Fibroblast of the aortic adventitia (primary cell): ENCODE data around the gene FARP2. TPM values are rescaled to one million over a fixed set of nuclear protein-coding genes. Genes with fewer than 3 reads are reported as not detected.

Experiments used
- DNase-seq: peaks from one replicate; pipeline ENCODE4 v3.0.0-alpha.2; 2010; ENCODE audit warnings: low read depth
- H3K4me3 ChIP-seq: 2 replicates; pipeline ENCODE4 v1.5.1; 2011; ENCODE audit warnings: low read depth, mild to moderate bottlenecking, control low read depth, low read length, moderate library complexity
- CTCF ChIP-seq: IDR thresholded peaks from 2 replicates; pipeline ENCODE4 v1.5.1; 2011; ENCODE audit warnings: mild to moderate bottlenecking, low read length, control low read depth, inconsistent platforms; ENCODE audit not compliant: insufficient read depth
- total RNA-seq: library from RNA; depleted of rRNA; stranded (reverse); fragments of >200 nt; gene quantifications from 2 replicates; pipeline ENCODE4 v1.2.3, GENCODE V29; 2012; ENCODE audit warnings: low replicate concordance

Gene FARP2
- total RNA-seq, 1 donor, result 41.0 TPM

DNA sequence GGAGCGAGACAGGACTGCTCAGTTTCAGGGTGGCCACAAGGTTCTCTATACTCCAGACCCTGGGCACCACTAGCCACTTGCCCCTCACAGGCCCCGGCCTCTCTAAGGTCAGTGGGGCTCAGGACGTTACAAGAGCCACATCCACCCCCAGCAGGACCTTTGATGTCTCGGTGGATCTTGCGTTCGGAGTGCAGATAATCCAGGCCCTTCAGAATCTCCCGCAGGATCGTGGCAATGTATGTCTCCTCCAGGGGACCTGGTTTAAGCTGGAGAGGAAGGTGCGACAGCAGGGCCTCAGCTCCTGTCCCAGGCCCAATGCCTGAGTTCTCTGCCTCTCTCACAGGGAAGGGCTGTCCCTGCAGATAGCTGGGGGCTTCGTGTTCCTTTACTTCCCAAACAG is 143.9 kb downstream of the FARP2 start:
- no peak for TF ChIP-seq CTCF

GRCh38 chr2:241500431-241500975 is 144.4 kb downstream of the FARP2 start:
- no peak overlapping the region for H3K4me3 ChIP-seq
- DNase-seq, result no peak
- TF ChIP-seq CTCF, result no peak

More for the DNA sequence above, 143.9 kb downstream of the FARP2 start:
- no peak overlapping the region for H3K4me3 ChIP-seq
- no peak for DNase-seq

GRCh38 chr2:241501099-241501541 is 145.0 kb downstream of the FARP2 start:
- no peak overlapping the region for H3K4me3 ChIP-seq
- DNase-seq, result no peak
- no peak for TF ChIP-seq CTCF

- DNase-seq, result no peak
- H3K4me3 ChIP-seq, result no peak overlapping the region
These were observed 145.5 kb downstream of the FARP2 start for GRCh38 chr2:241501551-241501950.

DNA sequence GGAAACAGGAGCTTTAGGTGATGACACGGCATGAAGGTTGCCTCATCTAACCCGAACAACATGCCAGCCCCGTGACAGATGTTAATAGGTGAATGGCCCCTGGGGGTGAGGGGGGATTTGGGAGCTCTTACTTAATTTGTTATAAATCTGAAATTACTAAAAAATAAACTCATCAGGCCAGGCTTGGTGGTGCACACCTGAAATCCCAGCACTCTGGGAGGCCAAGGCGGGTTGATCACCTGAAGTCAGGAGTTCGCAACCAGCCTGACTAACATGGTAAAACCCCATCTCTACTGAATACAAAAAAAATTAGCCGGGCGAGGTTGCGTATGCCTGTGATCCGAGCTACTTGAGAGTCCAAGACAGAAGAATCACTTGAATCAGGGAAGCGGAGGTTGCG is 146.2 kb downstream of the FARP2 start:
- TF ChIP-seq CTCF, result no peak
- DNase-seq, result no peak
- no peak overlapping the region for H3K4me3 ChIP-seq

More at GRCh38 chr2:241501551-241501950, 145.5 kb downstream of the FARP2 start:
- TF ChIP-seq CTCF, result no peak

DNA sequence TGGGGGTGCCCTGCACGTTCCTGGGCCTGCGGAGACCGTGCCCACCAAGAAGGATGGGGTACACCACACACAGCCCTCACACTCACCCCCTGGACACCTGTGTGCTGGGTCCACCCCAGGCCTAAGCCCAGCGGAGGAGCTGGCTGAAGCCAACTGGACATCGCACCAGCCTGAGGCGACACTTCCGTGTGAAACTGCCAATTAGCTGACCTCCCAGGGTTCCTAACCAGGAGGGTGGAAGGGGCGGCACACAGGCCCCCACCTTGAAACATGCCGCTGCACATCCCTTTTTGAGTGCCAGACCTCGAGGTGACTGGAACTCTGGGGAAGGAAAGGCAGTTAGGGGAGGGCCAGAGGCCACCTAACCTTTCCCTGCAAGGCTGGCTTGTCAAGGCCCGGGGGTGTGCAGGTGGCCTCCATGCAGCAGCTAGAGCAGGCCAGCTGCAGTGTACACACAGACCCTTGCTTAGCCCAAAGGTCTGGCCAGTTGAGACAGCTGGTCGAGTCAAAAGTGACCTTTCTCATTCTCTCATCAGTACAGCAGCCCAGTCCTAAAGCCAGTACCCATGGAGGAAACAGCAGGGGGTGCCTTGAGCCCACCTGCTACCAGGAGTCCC is 147.8 kb downstream of the FARP2 start:
- no peak for TF ChIP-seq CTCF
- DNase-seq, result no peak
- no peak overlapping the region for H3K4me3 ChIP-seq
